Neural crest cell (in vitro differentiated cells): ENCODE measurements around the gene FRMD4A. TPM values are rescaled to one million over a fixed set of nuclear protein-coding genes. Genes with fewer than 3 reads are reported as not detected.

Experiments used
- DNase-seq: peaks from one replicate; pipeline ENCODE4 v3.0.0; 2021; ENCODE audit warnings: low read depth, mixed read lengths, low spot score
- H3K27ac Mint-ChIP-seq: one replicate; pipeline ENCODE4 v1.8.0; 2021; ENCODE audit warnings: mild to moderate bottlenecking, mixed read lengths; ENCODE audit not compliant: unreplicated experiment
- H3K27me3 Mint-ChIP-seq: 2 replicates; pipeline ENCODE4 v1.8.0; 2021; ENCODE audit warnings: low read depth, mild to moderate bottlenecking, mixed read lengths
- H3K36me3 Mint-ChIP-seq: 2 replicates; pipeline ENCODE4 v1.8.0; 2021; ENCODE audit warnings: low read depth, mild to moderate bottlenecking, mixed read lengths
- H3K4me1 Mint-ChIP-seq: 2 replicates; pipeline ENCODE4 v1.8.0; 2021; ENCODE audit warnings: mixed read lengths
- H3K4me3 Mint-ChIP-seq: one replicate; pipeline ENCODE4 v1.8.0; 2021; ENCODE audit warnings: mild to moderate bottlenecking, mixed read lengths
- H3K9me3 Mint-ChIP-seq: 2 replicates; pipeline ENCODE4 v1.8.0; 2021; ENCODE audit warnings: mixed read lengths
- CTCF ChIP-seq: fragments of 200-600 bp; sonication (generic); conservative IDR thresholded peaks from 2 replicates; pipeline ENCODE4 v1.5.0; 2021; ENCODE audit warnings: antibody characterized with exemption, mild to moderate bottlenecking
- long read RNA-seq: library from polyadenylated mRNA; unstranded; transcript quantifications from one replicate; pipeline ENCODE4 v2.0.0, GENCODE V29; 2020
- total RNA-seq: library from RNA; stranded (reverse); gene quantifications from 2 replicates; pipeline ENCODE4 v1.2.1, GENCODE V29; 2021

The FRMD4A gene
- 65.3 and 66.9 TPM in 2 replicates for total RNA-seq
- long read RNA-seq, partial matches to known transcripts: 5 of 30 reads
- long read RNA-seq, other reads (novel, unspliced or antisense): 24 of 30 reads

DNA sequence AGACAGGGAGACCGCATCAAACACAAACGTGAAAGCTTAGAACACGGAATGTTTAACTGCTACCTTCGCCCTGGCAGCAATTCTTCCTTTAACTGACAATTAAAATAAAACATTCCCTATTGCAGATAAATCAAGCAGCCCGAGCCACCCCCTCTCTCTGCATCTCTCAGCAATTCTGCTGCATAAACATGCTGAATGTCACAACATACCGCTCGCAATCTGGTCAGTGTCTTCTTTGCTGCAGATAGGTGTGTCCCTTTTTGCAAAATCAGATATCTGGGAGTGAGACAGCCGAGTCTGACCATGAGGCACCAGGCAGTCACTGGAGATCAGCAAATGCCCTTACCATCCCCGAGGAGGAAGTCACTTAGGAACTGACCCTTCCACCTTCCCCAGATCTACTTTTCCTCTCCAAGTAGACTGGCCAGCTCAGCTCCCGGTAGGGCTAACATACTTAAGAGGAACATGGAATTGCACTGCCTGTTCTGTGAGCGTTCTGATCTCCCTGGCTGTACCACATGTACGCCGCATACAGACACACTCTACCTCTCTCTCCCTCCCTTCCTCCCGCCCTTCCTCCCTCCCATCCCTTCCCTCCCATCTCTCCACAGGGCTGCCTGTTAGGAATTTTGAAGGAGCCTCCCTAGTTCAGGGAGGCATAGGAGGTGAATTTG is at the start of gene FRMD4A:
Gene FRMD4A (minus strand): TSS at position 537 of the 674 bp plus-strand sequence.
- peaks cover under 1% of the 10 kb centered on the region for H3K9me3 Mint-ChIP-seq
- TF ChIP-seq CTCF: no peak
- no peak within 1 kb of the TSS for H3K4me3 Mint-ChIP-seq
- H3K27me3 Mint-ChIP-seq: peaks cover 35% of the 10 kb centered on the region
- DNase-seq: no peak
- peaks cover 7% of the 10 kb centered on the region for H3K4me1 Mint-ChIP-seq
- H3K27ac Mint-ChIP-seq: no peak within 1 kb of the TSS
- no peaks in the 10 kb centered on the region for H3K36me3 Mint-ChIP-seq

DNA sequence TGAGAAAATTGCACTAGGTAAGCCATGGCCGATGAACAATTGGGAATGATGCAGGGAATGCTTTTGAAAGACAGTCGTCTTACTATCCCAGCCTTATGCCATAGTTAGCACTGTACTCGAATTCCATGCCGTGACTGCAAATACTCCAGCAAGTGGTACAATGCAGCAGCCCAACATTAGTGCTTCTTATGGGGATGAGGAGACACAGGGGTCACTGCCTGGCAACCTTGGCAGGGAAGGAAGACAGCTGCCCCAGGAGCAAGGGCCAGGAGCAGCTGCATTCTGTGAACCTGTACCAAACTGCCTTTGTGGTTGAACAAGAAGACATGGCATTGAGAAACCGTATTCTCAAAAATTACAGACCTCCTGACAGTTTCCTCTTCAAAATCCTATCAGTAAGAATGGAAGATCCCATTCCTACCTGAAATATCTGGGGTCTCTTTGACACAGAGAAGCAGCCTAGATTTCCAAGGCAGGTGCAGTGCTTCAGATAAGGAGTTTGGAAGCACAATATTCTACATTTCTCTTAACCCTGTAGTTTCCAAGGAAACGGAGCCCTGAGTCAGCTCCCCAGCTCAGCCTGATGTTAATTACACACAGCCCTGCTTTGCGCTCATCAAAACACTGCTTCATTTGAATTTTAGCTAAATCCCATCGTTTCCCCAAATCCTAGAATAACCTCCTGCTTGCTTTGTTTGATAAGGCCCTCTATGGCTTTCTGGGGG is 49.0 kb upstream of the FRMD4A start:
- no peak for TF ChIP-seq CTCF
- H3K27ac Mint-ChIP-seq: no peak overlapping the region
- peaks cover 10% of the 10 kb centered on the region for H3K9me3 Mint-ChIP-seq
- DNase-seq: no peak
- H3K27me3 Mint-ChIP-seq: no peaks in the 10 kb centered on the region
- no peak overlapping the region for H3K4me3 Mint-ChIP-seq
- H3K36me3 Mint-ChIP-seq: no peaks in the 10 kb centered on the region
- H3K4me1 Mint-ChIP-seq: peaks cover 14% of the 10 kb centered on the region

DNA sequence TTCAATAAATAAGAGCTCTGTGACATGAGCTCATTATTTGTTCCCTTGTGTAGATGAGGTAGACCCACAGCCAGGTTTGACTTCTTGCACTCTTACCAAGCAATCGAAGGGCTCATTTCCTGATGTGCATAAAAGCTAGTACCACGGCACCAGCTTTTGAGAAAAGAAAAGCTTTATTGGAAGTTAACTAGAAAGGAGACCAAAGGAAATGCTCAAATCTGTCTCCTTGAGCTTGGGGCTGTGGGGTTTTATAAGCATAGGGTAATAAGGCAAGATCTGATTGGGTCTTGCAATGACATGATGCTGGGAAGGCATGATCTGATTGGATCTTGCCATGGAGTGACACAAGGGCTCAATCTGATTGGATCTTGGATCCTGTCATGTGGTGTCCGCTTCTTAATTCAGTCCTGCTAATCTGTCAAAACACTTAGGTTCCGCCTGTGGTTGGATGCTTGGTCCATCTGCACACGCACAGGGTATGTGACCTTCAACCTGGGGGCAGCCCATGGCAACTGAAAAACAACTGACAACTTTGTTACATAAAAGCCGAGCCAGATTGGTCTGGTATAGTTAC is 47.8 kb upstream of the FRMD4A start:
- Mint-ChIP-seq H3K36me3 (no peaks in the 10 kb centered on the region), H3K27ac (no peak overlapping the region), H3K4me1 (peaks cover 14% of the 10 kb centered on the region), H3K27me3 (no peaks in the 10 kb centered on the region), H3K9me3 (peaks cover 10% of the 10 kb centered on the region), H3K4me3 (no peak overlapping the region)
- no peak for DNase-seq
- TF ChIP-seq CTCF: no peak

DNA sequence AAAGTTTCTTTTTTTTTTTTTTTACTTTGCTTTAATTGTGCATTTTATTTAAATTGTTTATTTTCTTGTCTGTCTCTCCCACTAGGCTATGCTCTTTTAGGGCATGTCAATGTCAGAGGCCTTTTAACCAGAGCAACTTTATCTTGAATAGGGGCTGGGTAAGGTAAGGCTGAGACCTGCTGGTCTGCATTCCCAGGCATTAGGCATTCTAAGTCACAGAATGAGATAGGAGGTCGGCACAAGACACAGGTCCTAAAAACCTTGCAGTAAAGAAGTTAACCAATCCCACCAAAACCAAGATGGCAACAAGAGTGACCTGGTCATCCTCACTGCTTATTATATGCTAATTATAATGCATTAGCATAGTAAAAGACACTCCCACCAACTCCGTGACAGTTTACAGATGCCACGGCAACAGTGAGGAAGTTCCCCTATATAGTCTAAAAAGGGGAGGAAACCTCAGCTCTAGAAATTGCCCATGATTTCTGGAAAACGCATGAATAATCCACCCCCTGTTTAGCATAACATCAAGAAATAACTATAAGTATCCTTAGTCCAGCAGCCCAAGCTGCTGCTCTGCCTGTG is 47.0 kb upstream of the FRMD4A start:
- H3K27ac Mint-ChIP-seq: no peak overlapping the region
- TF ChIP-seq CTCF: no peak
- peaks cover 10% of the 10 kb centered on the region for H3K9me3 Mint-ChIP-seq
- H3K4me3 Mint-ChIP-seq: no peak overlapping the region
- H3K27me3 Mint-ChIP-seq: no peaks in the 10 kb centered on the region
- DNase-seq: no peak
- no peaks in the 10 kb centered on the region for H3K36me3 Mint-ChIP-seq
- H3K4me1 Mint-ChIP-seq: peaks cover 14% of the 10 kb centered on the region

- Mint-ChIP-seq H3K27me3 (no peaks in the 10 kb centered on the region), H3K4me1 (peaks cover 15% of the 10 kb centered on the region), H3K36me3 (no peaks in the 10 kb centered on the region), H3K27ac (no peak overlapping the region), H3K4me3 (no peak overlapping the region), H3K9me3 (peaks cover 10% of the 10 kb centered on the region)
- TF ChIP-seq CTCF: no peak
- DNase-seq: no peak
These were observed 44.2 kb upstream of the FRMD4A start for GRCh38 chr10:14374745-14375445.
